Measurements from ENCODE around the gene LIPC. TPM values are rescaled to one million over a fixed set of nuclear protein-coding genes. Genes with fewer than 3 reads are reported as not detected.

Gene LIPC
- total and polyA plus RNA-seq, 2 donors (not counting 3 experiments of a cell fraction or from before 2014, with no cell fraction given), result not detected

DNA sequence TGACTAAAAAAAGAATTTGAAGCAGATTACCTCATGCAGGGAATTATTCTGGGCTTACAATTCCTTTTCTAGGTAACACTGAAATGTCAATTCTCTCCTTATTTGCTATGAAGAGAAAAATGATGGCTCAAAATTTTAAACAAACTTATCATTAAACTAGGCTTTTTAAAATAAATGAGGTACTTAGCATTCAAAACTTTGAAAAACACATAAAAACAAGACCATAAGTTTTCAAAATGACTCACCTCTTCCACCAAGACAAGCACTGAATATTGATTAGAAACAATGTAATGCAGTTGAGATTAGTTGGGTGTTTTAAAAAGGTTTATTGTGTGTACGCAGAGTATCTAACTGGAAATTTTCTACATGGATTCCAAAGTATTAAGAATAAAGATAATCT, 163.1 kb downstream of the LIPC start:
- Histone ChIP-seq H3K36me3 (ENCODE audit: control insufficient read depth in 2 of 2, extremely low read depth in 1 of 2, insufficient read depth in 2 of 2, low read length in 2 of 2) (peaks cover 0 to 2% of the 10 kb centered on the region in 2 experiments), H3K4me3 (replicated peaks in 1 of 3; ENCODE audit: insufficient read depth in 1 of 3, low read depth in 1 of 3, low read length in 3 of 3) (no peak overlapping the region), H3K9me3 (replicated peaks; ENCODE audit: control insufficient read depth, insufficient read depth, low read length) (no peaks in the 10 kb centered on the region), H3K9ac (replicated peaks; ENCODE audit: extremely low read depth, insufficient read depth, low read length) (no peak overlapping the region), H3K4me1 (ENCODE audit: control insufficient read depth, extremely low read depth, insufficient read depth, low read length) (no peaks in the 10 kb centered on the region), H3K4me2 (ENCODE audit: insufficient read depth, low read length) (no peak overlapping the region), H3K9me1 (replicated peaks; ENCODE audit: control insufficient read depth, extremely low read depth, insufficient read depth, low read length) (no peaks in the 10 kb centered on the region), H4K20me1 (replicated peaks; ENCODE audit: control insufficient read depth, extremely low read depth, insufficient read depth, low read length) (no peaks in the 10 kb centered on the region), H2AFZ (ENCODE audit: low read depth, low read length) (no peak overlapping the region), H3K27me3 (ENCODE audit: control insufficient read depth in 2 of 2, insufficient read depth in 2 of 2, low read length in 2 of 2) (no peaks in the 10 kb centered on the region), H3K27ac (ENCODE audit: insufficient read depth, low read depth, low read length) (no peak overlapping the region), H3K79me2 (ENCODE audit: control insufficient read depth, insufficient read depth, low read length) (no peaks in the 10 kb centered on the region)
- TF ChIP-seq POLR2AphosphoS5 (IDR thresholded peaks at IDR 0.05; ENCODE audit: insufficient read depth, low read depth, low read length) (no peak), EZH2 (IDR thresholded peaks at IDR 0.05; ENCODE audit: borderline replicate concordance, low read depth, low read length, severe bottlenecking) (no peak), FOS (IDR thresholded peaks at IDR 0.05; ENCODE audit: borderline replicate concordance, insufficient read depth, low read length) (no peak), JUN (IDR thresholded peaks at IDR 0.05; ENCODE audit: borderline replicate concordance, insufficient read depth, insufficient read length, low read depth) (no peak), GATA2 (IDR thresholded peaks at IDR 0.05; ENCODE audit: insufficient read depth, insufficient read length, low read depth, low read length) (no peak), POLR2A (IDR thresholded peaks at IDR 0.05; ENCODE audit: low read depth, low read length) (no peak), MYC (IDR thresholded peaks at IDR 0.05; ENCODE audit: low read depth, low read length) (no peak)
- TF ChIP-seq, protein P1, sequence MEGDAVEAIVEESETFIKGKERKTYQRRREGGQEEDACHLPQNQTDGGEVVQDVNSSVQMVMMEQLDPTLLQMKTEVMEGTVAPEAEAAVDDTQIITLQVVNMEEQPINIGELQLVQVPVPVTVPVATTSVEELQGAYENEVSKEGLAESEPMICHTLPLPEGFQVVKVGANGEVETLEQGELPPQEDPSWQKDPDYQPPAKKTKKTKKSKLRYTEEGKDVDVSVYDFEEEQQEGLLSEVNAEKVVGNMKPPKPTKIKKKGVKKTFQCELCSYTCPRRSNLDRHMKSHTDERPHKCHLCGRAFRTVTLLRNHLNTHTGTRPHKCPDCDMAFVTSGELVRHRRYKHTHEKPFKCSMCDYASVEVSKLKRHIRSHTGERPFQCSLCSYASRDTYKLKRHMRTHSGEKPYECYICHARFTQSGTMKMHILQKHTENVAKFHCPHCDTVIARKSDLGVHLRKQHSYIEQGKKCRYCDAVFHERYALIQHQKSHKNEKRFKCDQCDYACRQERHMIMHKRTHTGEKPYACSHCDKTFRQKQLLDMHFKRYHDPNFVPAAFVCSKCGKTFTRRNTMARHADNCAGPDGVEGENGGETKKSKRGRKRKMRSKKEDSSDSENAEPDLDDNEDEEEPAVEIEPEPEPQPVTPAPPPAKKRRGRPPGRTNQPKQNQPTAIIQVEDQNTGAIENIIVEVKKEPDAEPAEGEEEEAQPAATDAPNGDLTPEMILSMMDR (IDR thresholded peaks at IDR 0.05; ENCODE audit: extremely low read depth in 1 of 2, insufficient read depth in 1 of 2, low read depth in 1 of 2, low read length in 2 of 2), result no peak
- TF ChIP-seq, protein P2, sequence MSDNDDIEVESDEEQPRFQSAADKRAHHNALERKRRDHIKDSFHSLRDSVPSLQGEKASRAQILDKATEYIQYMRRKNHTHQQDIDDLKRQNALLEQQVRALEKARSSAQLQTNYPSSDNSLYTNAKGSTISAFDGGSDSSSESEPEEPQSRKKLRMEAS (IDR thresholded peaks at IDR 0.05; ENCODE audit: insufficient read depth, insufficient read length), result no peak
- intact Hi-C loops (cut with micrococcal nuclease), result no loop called here
- no peak for FAIRE-seq
- CTCF ChIA-PET, result interaction anchor here (1.1 kb wide), 1 partner anchor 21 kb away, joined by 3 read pairs; no protein-coding TSS in a partner anchor
- POLR2A ChIA-PET, result no interaction called here
- dilution Hi-C loops (cut with MboI; ENCODE audit: extremely low pct_ligation_motif_present, low sequenced_read_pairs), result no loop called here
- no peak for DNase-seq (ENCODE audit: low read depth, low spot score)
- no TSS peak for BruUV-seq (replicated peaks)

All from endothelial cell of umbilical vein (primary cell).